Astrocyte (in vitro differentiated cells and primary cell): ENCODE data around the gene TMEM97.

Source experiments
- CTCF ChIP-seq: IDR thresholded peaks from 2 replicates; pipeline ENCODE4 v1.5.1; 2011; ENCODE audit warnings: low read depth, mild to moderate bottlenecking, inconsistent platforms, low read length, moderate library complexity; ENCODE audit not compliant: insufficient read depth
- EZH2 ChIP-seq: IDR thresholded peaks from 2 replicates; pipeline ENCODE4 v1.6.1; 2012; ENCODE audit warnings: mild to moderate bottlenecking, low read length, inconsistent platforms; ENCODE audit not compliant: insufficient read depth

DNA sequence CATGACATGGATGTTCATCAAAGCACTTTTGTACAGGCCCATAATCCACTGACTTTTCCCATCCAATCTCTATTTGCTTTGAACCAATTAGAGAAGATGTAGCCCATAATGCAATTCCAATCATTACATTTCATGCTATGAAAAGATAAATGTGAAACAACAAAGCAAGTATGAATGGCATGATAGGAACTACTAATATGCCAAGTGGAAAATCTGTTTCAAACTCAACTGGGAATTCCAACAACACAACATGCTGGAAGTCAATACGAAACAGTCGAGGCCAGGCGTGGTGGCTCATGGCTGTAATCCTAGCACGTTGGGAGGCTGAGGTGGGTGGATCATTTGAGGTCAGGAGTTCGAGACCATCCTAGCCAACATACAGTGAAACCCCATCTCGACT is 39.6 kb upstream of the TMEM97 start:
- TF ChIP-seq CTCF, result no peak
- no peak for TF ChIP-seq EZH2
